ENCODE results near the gene GTF3C5.
"Not testable (repeated sequence)": the region's sequence is repeated elsewhere in the genome, so short reads cannot be mapped to it uniquely, and the experiment has no call there.

GTF3C5 gene

GRCh38 chr9:133031130-133031422 lies 279 bp downstream of the GTF3C5 start:
- DNase-seq (ENCODE audit: low spot score) = no peak

- no peak for DNase-seq (ENCODE audit: low spot score)
Observed at GRCh38 chr9:133031496-133031911, 707 bp downstream of the GTF3C5 start.

- DNase-seq (ENCODE audit: low spot score) = no peak
Observed at GRCh38 chr9:133032171-133032570, 1.4 kb downstream of the GTF3C5 start.

- DNase-seq (ENCODE audit: low spot score) = no peak
Observed at GRCh38 chr9:133035669-133036068, 4.9 kb downstream of the GTF3C5 start.

GRCh38 chr9:133037775-133038515 lies 7.1 kb downstream of the GTF3C5 start:
- DNase-seq (ENCODE audit: low spot score) = no peak

- not testable (repeated sequence) for DNase-seq (ENCODE audit: low spot score)
Observed at GRCh38 chr9:133040892-133041479, 10.2 kb downstream of the GTF3C5 start.

- DNase-seq (ENCODE audit: low spot score) = no peak
Observed at GRCh38 chr9:133041958-133042357, 11.2 kb downstream of the GTF3C5 start.

GRCh38 chr9:133042676-133043075 lies 11.9 kb downstream of the GTF3C5 start:
- no peak for DNase-seq (ENCODE audit: low spot score)

GRCh38 chr9:133043449-133044035 lies 12.7 kb downstream of the GTF3C5 start:
- no peak for DNase-seq (ENCODE audit: low spot score)

GRCh38 chr9:133044125-133044524 lies 13.3 kb downstream of the GTF3C5 start:
- DNase-seq (ENCODE audit: low spot score) = no peak

GRCh38 chr9:133044661-133045060 lies 13.9 kb downstream of the GTF3C5 start:
- DNase-seq (ENCODE audit: low spot score) = no peak

GRCh38 chr9:133045132-133045531 lies 14.3 kb downstream of the GTF3C5 start:
- DNase-seq (ENCODE audit: low spot score) = no peak

- no peak for DNase-seq (ENCODE audit: low spot score)
Observed at GRCh38 chr9:133046196-133046899, 15.6 kb downstream of the GTF3C5 start.

GRCh38 chr9:133046900-133047295 lies 16.1 kb downstream of the GTF3C5 start:
- DNase-seq (ENCODE audit: low spot score) = no peak

GRCh38 chr9:133048595-133048994 lies 17.8 kb downstream of the GTF3C5 start:
- DNase-seq (ENCODE audit: low spot score) = peak; percentile 62

- no peak for DNase-seq (ENCODE audit: low spot score)
Observed at GRCh38 chr9:133049043-133049442, 18.2 kb downstream of the GTF3C5 start.

- DNase-seq (ENCODE audit: low spot score) = no peak
Observed at GRCh38 chr9:133050142-133050541, 19.3 kb downstream of the GTF3C5 start.

GRCh38 chr9:133050781-133051180 lies 20.0 kb downstream of the GTF3C5 start:
- DNase-seq (ENCODE audit: low spot score) = no peak

GRCh38 chr9:133051281-133051900 lies 20.6 kb downstream of the GTF3C5 start:
- no peak for DNase-seq (ENCODE audit: low spot score)

GRCh38 chr9:133051966-133052539 lies 21.3 kb downstream of the GTF3C5 start:
- DNase-seq (ENCODE audit: low spot score) = no peak

- no peak for DNase-seq (ENCODE audit: low spot score)
Observed at GRCh38 chr9:133054194-133054890, 23.5 kb downstream of the GTF3C5 start.

- DNase-seq (ENCODE audit: low spot score) = no peak
Observed at GRCh38 chr9:133054966-133055365, 24.2 kb downstream of the GTF3C5 start.
